Suppressor macrophage treated with lipopolysaccharide for 4 hours (primary cell): ENCODE data around the gene CTAG1A.
"Not testable (repeated sequence)": the region's sequence is repeated elsewhere in the genome, so short reads cannot be mapped to it uniquely, and the experiment has no call there.

ENCODE experiments used
- DNase-seq: peaks from one replicate; pipeline ENCODE4 v3.0.0-alpha.2; 2020

Gene CTAG1A

GRCh38 chrX:154575076-154575475 lies 9.9 kb upstream of the CTAG1A start:
- not testable (repeated sequence) for DNase-seq

- not testable (repeated sequence) for DNase-seq
Observed at GRCh38 chrX:154582994-154583393, 1.9 kb upstream of the CTAG1A start.

DNA sequence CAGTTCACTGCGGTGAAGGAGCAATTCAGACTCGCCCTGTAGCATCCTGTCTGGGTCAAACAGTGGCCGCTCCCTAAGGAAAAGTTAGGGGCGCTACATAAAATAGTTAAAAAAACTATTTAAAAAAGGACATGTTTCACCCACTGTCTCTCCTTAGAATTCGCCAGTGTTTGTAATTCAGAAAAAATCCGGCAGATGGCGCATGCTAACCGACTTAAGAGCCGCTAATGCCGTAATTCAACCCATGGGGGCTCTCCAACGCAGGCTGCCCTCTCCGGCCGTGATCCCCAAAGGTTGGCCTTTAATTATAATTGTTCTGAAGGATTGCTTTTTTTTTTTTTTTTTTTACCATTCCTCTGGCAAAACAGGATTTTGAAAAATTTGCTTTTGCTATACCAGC lies 5.5 kb downstream of the CTAG1A start:
- DNase-seq = not testable (repeated sequence)

DNA sequence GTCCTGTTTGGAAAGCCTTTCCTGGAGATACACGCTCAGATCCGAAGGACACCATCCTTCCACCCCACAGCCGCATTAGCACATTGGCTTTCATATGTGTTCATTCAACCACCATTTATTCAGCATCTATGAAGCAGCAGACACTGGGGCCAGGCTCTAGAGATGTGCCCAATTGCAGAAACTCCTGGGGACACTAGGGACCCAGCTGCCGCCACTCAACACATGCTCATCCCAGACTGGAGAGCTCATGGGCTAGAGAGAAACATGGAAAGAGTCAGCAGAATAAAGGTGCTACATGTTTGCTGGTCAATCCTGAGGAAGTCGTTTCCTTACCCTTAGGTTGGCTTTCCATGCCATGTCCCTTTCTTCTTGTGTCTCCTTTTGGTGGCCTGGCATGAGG lies 7.6 kb downstream of the CTAG1A start:
- DNase-seq = no peak

- no peak for DNase-seq
Observed at GRCh38 chrX:154593201-154593600, 8.3 kb downstream of the CTAG1A start.

DNA sequence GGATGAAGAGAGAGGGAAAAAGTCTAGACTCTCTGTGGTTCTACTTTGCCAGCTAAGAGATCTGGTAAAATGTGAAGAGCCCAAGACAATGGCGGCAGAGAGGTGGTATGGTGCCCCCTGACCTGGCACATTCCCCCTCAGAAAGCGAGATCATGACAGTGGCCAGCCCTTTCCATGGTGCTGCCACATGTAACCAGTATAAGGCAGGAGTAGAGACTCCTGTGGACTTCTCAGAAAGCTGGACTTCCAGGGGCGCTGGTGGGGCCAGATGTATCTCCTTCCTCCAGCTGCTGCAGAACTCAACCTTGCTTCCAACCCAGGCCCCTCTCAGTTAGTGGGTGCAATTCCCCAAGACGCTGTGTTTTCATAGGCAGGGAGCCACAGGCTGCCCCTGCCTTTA lies 9.6 kb downstream of the CTAG1A start:
- DNase-seq = no peak

DNA sequence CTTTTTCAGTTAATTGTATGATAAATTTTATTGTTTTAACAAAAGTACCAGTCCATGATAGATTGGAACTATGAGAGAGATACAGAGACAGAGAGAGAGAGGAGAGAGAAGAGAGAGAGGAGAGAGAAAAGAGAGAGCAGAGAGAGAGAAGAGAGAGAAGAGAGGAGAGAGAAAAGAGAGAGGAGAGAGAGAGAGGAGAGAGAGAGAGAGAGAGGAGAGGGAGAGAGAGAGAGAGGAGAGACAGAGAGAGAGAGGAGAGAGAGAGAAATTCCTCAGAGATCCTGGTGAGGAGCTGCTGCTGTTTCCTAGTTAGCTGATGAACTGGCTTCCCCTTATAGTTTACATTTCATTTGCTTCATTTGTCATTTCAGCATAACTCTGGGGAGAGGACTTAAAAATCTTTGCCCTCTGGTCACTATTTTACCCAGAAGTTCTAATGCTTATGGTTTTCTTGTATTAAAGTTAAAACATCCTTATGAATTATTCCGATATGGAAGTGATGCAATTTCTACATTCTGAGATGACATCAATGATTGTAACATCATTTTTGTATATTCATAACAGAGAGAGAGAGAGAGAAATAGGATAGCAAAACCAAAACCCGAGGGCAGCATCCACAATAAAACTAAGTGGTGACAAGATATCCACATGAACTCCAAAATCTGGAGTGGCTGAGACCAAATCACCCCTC lies 10.8 kb downstream of the CTAG1A start:
- peak; percentile 14 for DNase-seq

- peak; percentile 9 for DNase-seq
Observed at GRCh38 chrX:154596290-154596929, 11.5 kb downstream of the CTAG1A start.

- DNase-seq = no peak
Observed at GRCh38 chrX:154597221-154597620, 12.3 kb downstream of the CTAG1A start.

DNA sequence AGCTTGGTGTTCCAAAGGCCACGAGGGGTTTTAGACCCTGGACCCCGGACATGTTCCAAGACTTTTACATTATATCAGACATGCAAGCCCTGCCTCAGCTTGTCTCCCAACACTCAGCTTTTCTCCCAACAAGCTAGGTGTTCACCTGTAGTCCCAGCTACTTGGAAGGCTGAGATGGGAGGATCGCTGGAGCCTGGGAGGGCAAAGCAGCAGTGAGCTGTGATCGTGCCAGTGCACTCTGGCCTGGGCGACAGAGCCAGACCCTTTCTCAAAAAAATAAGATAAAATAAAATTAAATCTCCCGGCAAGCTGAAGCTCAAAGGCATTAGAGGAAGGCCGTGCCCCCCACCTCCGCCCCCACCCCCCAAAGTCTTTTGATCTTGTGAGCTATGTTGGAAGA lies 13.7 kb downstream of the CTAG1A start:
- no peak for DNase-seq

GRCh38 chrX:154599531-154599930 lies 14.6 kb downstream of the CTAG1A start:
- DNase-seq = no peak

- no peak for DNase-seq
Observed at GRCh38 chrX:154600759-154601374, 15.9 kb downstream of the CTAG1A start.

- no peak for DNase-seq
Observed at GRCh38 chrX:154602226-154602625, 17.3 kb downstream of the CTAG1A start.

GRCh38 chrX:154602766-154603437 lies 18.0 kb downstream of the CTAG1A start:
- no peak for DNase-seq

DNA sequence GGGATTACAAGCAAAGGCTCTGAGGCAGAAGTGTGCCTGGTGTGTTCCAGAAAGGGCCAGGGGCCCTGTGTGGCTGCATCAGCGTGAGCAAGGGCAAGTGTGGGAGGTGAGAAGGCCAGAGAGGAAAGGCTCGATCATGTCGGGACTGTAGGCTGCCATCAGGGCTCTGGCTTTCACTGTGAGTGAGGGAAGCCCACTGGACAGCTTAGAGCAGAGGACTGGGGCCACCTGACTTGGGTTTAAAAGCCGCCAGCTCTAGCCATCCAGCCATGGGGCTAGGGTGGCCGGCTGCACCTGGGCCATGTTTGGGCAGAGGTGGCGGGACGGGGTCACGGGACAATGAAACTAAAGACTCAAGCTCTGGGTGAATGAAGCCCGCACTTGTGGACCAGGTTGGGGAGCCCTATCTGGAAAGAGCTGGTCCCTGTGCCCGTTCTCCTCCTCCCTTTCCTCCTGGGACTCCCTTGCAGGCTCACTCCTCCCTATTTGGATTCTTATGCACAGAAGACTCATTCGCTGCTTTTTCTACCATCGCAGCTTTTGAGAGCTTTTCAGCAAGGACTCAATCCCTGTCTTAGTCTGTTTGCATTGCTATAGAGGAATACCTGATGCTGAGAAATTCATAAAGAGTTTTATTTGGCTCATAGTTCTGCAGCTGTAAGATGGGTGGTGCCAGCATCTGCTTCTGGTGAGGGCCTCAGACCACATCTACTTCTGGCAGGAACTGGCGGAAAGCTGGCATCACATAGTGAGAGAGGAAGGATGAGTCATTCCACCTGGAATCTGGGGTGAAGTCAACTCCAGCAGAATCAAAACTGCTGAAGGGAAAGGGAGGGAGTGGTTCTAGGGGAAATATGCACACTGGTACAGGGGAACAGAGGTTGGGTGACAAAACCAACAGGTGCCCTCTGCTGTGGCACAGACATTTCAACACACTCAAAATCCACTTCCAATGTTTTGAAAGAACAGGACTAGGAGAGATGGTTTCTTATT lies 18.8 kb downstream of the CTAG1A start:
- DNase-seq = peak; percentile 6

GRCh38 chrX:154605566-154605965 lies 20.6 kb downstream of the CTAG1A start:
- no peak for DNase-seq

DNA sequence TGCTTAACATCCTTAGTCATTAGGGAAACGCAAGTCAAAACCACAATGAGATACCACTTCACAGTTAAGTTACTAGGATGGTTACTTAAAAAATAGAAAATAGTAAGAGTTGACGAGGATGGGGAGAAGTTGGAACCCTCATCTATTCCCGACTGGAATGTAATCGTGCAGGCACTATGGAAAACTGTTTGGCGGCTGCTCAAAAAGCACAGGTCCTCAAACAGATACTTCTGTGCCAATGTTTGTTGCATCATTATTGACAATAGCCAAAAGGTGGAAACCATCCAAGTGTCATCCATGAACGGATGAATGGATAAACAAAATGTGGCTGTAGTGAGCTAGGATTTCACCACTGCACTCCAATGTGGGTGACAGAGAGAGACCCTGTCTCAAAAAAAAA lies 22.4 kb downstream of the CTAG1A start:
- no peak for DNase-seq

- DNase-seq = not testable (repeated sequence)
Observed at GRCh38 chrX:154607976-154608375, 23.0 kb downstream of the CTAG1A start.

GRCh38 chrX:154608823-154609222 lies 23.9 kb downstream of the CTAG1A start:
- not testable (repeated sequence) for DNase-seq

DNA sequence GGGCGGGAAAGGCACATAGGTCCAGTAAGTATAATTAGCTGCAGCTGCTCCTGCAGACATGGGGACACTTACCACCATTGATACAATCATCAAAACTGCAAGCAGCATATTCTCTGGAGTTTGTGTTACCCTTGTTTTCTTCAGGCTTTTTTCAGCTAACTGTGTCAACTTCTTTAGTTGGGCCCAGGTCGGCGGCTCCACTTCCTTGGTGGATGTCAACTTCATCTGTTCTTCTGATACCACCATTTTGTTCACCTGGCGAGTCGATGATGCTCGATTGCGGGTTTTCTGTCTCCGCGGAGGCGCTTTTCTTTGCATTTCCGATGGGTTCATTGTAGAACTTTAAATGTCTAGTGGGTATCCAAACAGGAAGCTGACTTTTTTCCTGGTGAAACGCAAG lies 26.2 kb downstream of the CTAG1A start:
- DNase-seq = not testable (repeated sequence)

DNA sequence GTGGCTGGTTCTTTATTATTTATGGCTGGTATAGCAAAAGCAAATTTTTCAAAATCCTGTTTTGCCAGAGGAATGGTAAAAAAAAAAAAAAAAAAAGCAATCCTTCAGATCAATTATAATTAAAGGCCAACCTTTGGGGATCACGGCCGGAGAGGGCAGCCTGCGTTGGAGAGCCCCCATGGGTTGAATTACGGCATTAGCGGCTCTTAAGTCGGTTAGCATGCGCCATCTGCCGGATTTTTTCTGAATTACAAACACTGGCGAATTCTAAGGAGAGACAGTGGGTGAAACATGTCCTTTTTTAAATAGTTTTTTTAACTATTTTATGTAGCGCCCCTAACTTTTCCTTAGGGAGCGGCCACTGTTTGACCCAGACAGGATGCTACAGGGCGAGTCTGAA lies 28.7 kb downstream of the CTAG1A start:
- DNase-seq = not testable (repeated sequence)

GRCh38 chrX:154619182-154619581 lies 34.2 kb downstream of the CTAG1A start, which contains the start of gene CTAG1B:
Gene CTAG1B, minus strand, starts transcription at chrX:154619282. Its CDS starts 64 bp downstream, at chrX:154619218.
- DNase-seq = not testable (repeated sequence)
